Measurements from ENCODE around the gene AMH. TPM values are rescaled to one million over a fixed set of nuclear protein-coding genes. Genes with fewer than 3 reads are reported as not detected.

AMH gene
- polyA plus RNA-seq, 1 donor (not counting 4 experiments of a cell fraction or from before 2014, with no cell fraction given), result 0.07 TPM

- FAIRE-seq (no peak), DNase-seq (ENCODE audit: low read depth, low spot score) (no peak)
- Histone ChIP-seq H3K4me3 (ENCODE audit: control insufficient read depth in 2 of 3, extremely low read depth in 1 of 3, insufficient read depth in 2 of 3, low read depth in 1 of 3, low read length in 3 of 3) (no peak overlapping the region), H4K20me1 (ENCODE audit: control insufficient read depth, extremely low read depth, insufficient read depth, low read length) (no peaks in the 10 kb centered on the region), H3K9ac (ENCODE audit: control insufficient read depth, extremely low read depth, insufficient read depth, low read length) (no peak overlapping the region), H3K9me1 (ENCODE audit: control insufficient read depth, extremely low read depth, insufficient read depth, low read length) (peaks cover 4% of the 10 kb centered on the region), H3K36me3 (ENCODE audit: control insufficient read depth in 2 of 2, extremely low read depth in 1 of 2, insufficient read depth in 2 of 2, low read length in 2 of 2) (peaks cover 27 to 28% of the 10 kb centered on the region in 2 experiments), H2AFZ (ENCODE audit: control insufficient read depth, low read length) (no peak overlapping the region), H3K9me3 (ENCODE audit: control insufficient read depth, low read depth, low read length) (no peaks in the 10 kb centered on the region), H3K4me2 (ENCODE audit: control insufficient read depth, extremely low read depth, insufficient read depth, low read depth, low read length) (no peak overlapping the region), H3K27me3 (ENCODE audit: control insufficient read depth, extremely low read depth, insufficient read depth, low read length) (no peaks in the 10 kb centered on the region), H3K79me2 (ENCODE audit: control insufficient read depth, insufficient read depth, low read length) (no peaks in the 10 kb centered on the region), H3K4me1 (ENCODE audit: control insufficient read depth, extremely low read depth, insufficient read depth, low read length) (peaks cover 36% of the 10 kb centered on the region), H3K27ac (ENCODE audit: control insufficient read depth, insufficient read depth, low read length) (no peak overlapping the region)
- TF ChIP-seq EZH2 (IDR thresholded peaks at IDR 0.05; ENCODE audit: low read length), result no peak
- TF ChIP-seq, protein P1, sequence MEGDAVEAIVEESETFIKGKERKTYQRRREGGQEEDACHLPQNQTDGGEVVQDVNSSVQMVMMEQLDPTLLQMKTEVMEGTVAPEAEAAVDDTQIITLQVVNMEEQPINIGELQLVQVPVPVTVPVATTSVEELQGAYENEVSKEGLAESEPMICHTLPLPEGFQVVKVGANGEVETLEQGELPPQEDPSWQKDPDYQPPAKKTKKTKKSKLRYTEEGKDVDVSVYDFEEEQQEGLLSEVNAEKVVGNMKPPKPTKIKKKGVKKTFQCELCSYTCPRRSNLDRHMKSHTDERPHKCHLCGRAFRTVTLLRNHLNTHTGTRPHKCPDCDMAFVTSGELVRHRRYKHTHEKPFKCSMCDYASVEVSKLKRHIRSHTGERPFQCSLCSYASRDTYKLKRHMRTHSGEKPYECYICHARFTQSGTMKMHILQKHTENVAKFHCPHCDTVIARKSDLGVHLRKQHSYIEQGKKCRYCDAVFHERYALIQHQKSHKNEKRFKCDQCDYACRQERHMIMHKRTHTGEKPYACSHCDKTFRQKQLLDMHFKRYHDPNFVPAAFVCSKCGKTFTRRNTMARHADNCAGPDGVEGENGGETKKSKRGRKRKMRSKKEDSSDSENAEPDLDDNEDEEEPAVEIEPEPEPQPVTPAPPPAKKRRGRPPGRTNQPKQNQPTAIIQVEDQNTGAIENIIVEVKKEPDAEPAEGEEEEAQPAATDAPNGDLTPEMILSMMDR (optimal IDR thresholded peaks at IDR 0.05 in 1 of 3, IDR thresholded peaks at IDR 0.05 in 1 of 3, conservative IDR thresholded peaks at IDR 0.05 in 1 of 3; ENCODE audit: extremely low read depth in 1 of 3, insufficient read depth in 2 of 3, low read length in 3 of 3), result no peak
- dilution Hi-C loops (cut with MboI; ENCODE audit: extremely low pct_ligation_motif_present, low sequenced_read_pairs), result no loop called here
Observed at GRCh38 chr19:2208975-2209374, 40.1 kb upstream of the AMH start.

GRCh38 chr19:2209408-2209807, 39.7 kb upstream of the AMH start:
- FAIRE-seq (no peak), DNase-seq (ENCODE audit: low read depth, low spot score) (no peak)
- Histone ChIP-seq H3K9ac (ENCODE audit: control insufficient read depth, extremely low read depth, insufficient read depth, low read length) (no peak overlapping the region), H3K9me3 (ENCODE audit: control insufficient read depth, low read depth, low read length) (no peaks in the 10 kb centered on the region), H4K20me1 (ENCODE audit: control insufficient read depth, extremely low read depth, insufficient read depth, low read length) (no peaks in the 10 kb centered on the region), H3K27me3 (ENCODE audit: control insufficient read depth, extremely low read depth, insufficient read depth, low read length) (no peaks in the 10 kb centered on the region), H3K9me1 (ENCODE audit: control insufficient read depth, extremely low read depth, insufficient read depth, low read length) (peaks cover 4% of the 10 kb centered on the region), H3K27ac (ENCODE audit: control insufficient read depth, insufficient read depth, low read length) (no peak overlapping the region), H3K4me1 (ENCODE audit: control insufficient read depth, extremely low read depth, insufficient read depth, low read length) (peaks cover 32% of the 10 kb centered on the region), H2AFZ (ENCODE audit: control insufficient read depth, low read length) (no peak overlapping the region), H3K4me2 (ENCODE audit: control insufficient read depth, extremely low read depth, insufficient read depth, low read depth, low read length) (no peak overlapping the region), H3K4me3 (ENCODE audit: control insufficient read depth in 2 of 3, extremely low read depth in 1 of 3, insufficient read depth in 2 of 3, low read depth in 1 of 3, low read length in 3 of 3) (no peak overlapping the region), H3K79me2 (ENCODE audit: control insufficient read depth, insufficient read depth, low read length) (no peaks in the 10 kb centered on the region), H3K36me3 (ENCODE audit: control insufficient read depth in 2 of 2, extremely low read depth in 1 of 2, insufficient read depth in 2 of 2, low read length in 2 of 2) (peaks cover 29 to 32% of the 10 kb centered on the region in 2 experiments)
- TF ChIP-seq, protein P1 (optimal IDR thresholded peaks at IDR 0.05 in 1 of 3, IDR thresholded peaks at IDR 0.05 in 1 of 3, conservative IDR thresholded peaks at IDR 0.05 in 1 of 3; ENCODE audit: extremely low read depth in 1 of 3, insufficient read depth in 2 of 3, low read length in 3 of 3), result no peak
- no peak for TF ChIP-seq EZH2 (IDR thresholded peaks at IDR 0.05; ENCODE audit: low read length)
- dilution Hi-C loops (cut with MboI; ENCODE audit: extremely low pct_ligation_motif_present, low sequenced_read_pairs), result no loop called here

Measured in keratinocyte (primary cell).